GM21825 (cell line): ENCODE data around the gene RHOBTB1.

Experiments used
- ATAC-seq: cut with Tn5 transposase; IDR thresholded peaks from one replicate; pipeline ENCODE4 v1.9.1; 2021; ENCODE audit warnings: mild to moderate bottlenecking, moderate library complexity; ENCODE audit not compliant: unreplicated experiment

RHOBTB1 gene

DNA sequence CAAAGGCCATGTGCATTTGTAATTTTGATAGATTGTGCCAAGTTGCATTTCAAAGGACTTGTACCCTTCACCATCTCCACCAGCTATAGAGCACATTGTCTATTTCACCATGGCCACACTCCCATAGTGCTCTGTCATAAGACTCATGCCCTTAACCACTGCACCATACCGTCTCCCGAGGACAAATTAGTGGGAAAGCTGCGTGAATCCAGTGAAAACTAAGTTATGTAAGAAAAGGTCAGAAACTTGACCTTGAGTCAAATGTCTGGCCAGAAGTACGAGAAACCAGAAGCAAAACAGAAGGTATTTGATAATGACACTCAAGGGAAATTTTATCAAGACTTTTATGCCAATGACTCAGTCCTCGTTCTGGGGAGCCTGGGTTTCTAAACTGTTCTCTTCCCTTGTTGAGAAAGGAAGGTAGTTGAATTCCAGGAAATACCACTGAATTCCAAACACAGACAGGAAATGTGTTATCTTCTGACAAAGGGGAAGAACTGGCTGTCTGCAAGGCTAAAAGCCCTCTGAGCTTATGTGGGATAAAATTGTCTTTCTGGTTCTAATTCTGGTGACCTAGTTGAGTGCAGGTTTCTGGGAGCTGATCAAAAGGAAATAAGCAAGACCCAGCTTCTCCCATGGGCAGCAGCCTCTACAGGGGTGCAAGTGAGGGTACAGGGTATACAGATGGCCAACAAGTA lies 116.0 kb downstream of the RHOBTB1 start:
- no peak for ATAC-seq

DNA sequence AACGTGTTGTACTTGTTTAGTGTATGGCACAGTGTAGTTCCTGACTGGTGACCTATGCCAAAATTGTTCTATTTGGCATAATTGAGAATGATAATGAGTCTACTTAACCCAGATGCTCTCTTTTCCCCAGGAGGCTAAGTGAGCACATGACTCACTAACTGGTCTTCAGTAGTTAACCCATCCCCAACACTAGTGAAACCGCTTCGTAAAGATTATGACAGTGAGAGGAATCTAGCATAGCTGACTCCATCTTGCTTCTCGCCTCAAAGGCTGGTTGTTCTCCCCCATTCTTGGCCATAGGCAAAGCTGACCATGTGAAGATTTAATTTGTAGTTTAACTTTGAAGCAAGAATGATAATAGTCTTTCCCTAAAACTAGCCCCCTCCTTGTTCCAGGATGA lies 118.5 kb downstream of the RHOBTB1 start:
- no peak for ATAC-seq

DNA sequence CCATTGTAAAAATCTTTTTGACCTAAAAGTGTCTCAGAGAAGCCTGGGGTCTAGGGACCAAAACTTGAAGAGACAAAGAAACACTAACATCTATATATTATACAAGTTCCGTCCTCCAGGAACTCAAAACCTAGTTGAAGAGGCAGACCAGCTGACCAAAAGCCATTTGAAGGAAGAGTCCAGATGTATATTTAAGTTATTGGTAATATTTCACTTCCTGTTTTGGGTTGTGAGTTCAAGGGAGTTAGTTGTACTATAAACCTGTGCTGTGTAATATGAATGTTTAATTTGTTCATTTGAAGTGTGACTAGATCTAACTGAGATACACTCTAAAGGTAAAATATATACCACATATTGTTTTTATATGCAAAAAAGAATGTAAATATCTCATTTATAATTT lies 120.7 kb downstream of the RHOBTB1 start:
- ATAC-seq, result no peak

DNA sequence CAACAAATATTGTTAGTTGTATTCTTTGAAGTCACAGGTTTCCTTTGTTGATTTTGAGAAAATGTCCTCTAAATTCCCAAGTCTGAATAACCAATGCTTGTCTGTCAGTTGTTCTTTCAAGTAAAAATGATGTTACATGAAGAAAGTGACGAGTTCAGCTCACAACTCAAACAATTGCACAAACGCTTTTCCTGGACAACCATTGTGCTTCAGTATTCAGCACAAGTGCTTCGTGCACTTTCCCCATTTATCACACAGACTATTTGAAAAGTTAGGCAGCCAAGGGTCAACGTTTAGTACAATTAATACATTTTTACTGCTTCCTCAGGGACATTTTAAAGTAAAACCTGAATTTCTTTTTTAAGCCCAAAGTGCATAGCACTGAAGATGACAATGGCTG lies 121.2 kb downstream of the RHOBTB1 start:
- no peak for ATAC-seq

DNA sequence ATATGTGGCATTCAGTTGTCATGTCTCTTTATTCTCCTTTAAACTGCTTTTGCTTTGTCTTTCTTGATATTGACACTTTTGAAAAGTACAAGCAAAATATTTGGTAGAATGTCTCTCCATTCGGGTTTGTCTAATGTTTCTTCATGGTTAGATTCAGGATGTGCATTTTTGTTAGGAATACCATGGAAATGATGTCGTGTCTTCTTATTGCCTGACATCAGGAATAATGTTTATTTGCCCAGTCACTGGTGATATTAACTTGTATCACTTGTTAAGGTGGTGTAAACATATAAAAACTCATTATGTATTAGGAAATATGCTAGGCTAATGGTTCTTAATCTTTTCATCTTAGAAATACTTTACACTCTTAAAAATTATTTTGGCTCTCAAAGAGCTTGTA lies 122.3 kb downstream of the RHOBTB1 start:
- ATAC-seq, result no peak

DNA sequence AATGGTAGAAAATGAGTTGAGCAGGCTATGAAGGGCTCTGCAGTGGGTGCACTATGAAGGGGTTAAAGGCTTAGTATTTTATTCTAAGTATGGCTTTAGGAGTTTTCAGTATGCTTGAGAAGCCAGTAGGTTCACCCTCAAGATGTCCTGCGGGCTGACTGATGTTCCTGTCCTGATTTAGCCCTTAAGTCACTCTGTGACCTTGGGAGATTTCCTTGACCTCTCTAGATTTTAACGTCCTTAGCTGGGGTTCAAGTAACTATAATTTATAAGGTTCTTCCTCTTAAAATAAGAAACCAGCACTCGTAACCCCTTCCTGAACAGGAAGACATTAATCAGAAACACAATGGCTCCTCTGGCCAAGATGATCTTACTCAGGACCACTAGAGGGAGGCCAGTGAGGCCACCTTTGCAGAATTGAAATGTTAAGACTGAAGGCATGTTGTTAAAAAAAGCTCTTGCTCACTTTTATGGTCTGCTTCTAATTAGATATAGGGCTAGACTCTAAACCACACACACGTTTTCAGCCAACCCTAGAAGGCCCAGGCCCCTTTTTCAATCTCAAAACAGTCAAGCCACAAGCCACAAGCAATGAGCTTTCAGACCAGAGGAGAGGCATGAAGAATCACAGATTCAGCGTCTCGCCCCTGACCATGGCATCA lies 123.8 kb downstream of the RHOBTB1 start:
- ATAC-seq, result peak; percentile 51
